ENCODE results near the gene CNNM1.

- TF ChIP-seq POLR2AphosphoS5 (IDR thresholded peaks at IDR 0.05): no peak
- TF ChIP-seq, protein P1, sequence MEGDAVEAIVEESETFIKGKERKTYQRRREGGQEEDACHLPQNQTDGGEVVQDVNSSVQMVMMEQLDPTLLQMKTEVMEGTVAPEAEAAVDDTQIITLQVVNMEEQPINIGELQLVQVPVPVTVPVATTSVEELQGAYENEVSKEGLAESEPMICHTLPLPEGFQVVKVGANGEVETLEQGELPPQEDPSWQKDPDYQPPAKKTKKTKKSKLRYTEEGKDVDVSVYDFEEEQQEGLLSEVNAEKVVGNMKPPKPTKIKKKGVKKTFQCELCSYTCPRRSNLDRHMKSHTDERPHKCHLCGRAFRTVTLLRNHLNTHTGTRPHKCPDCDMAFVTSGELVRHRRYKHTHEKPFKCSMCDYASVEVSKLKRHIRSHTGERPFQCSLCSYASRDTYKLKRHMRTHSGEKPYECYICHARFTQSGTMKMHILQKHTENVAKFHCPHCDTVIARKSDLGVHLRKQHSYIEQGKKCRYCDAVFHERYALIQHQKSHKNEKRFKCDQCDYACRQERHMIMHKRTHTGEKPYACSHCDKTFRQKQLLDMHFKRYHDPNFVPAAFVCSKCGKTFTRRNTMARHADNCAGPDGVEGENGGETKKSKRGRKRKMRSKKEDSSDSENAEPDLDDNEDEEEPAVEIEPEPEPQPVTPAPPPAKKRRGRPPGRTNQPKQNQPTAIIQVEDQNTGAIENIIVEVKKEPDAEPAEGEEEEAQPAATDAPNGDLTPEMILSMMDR (IDR thresholded peaks at IDR 0.05): no peak
- no peak for TF ChIP-seq POLR2A (IDR thresholded peaks at IDR 0.05)
Observed at GRCh38 chr10:99364125-99364524, 35.0 kb downstream of the CNNM1 start.
